Measurements from ENCODE around the gene MAD1L1. TPM values are rescaled to one million over a fixed set of nuclear protein-coding genes. Genes with fewer than 3 reads are reported as not detected.

The MAD1L1 gene
- total and polyA plus RNA-seq, 2 donors (not counting 3 experiments of a cell fraction or from before 2014, with no cell fraction given) = 34.1 to 42.3 TPM

- dilution Hi-C loops (cut with MboI; ENCODE audit: extremely low pct_ligation_motif_present, low sequenced_read_pairs) = no loop called here
- Histone ChIP-seq H3K27me3 (ENCODE audit: control insufficient read depth in 2 of 2, insufficient read depth in 2 of 2, low read length in 2 of 2) (no peaks in the 10 kb centered on the region), H3K9me1 (replicated peaks; ENCODE audit: control insufficient read depth, extremely low read depth, insufficient read depth, low read length) (no peaks in the 10 kb centered on the region), H3K9ac (replicated peaks; ENCODE audit: extremely low read depth, insufficient read depth, low read length) (no peak overlapping the region), H2AFZ (ENCODE audit: low read depth, low read length) (no peak overlapping the region), H3K4me3 (replicated peaks in 1 of 3; ENCODE audit: insufficient read depth in 1 of 3, low read depth in 1 of 3, low read length in 3 of 3) (no peak overlapping the region), H3K4me1 (ENCODE audit: control insufficient read depth, extremely low read depth, insufficient read depth, low read length) (no peaks in the 10 kb centered on the region), H3K9me3 (replicated peaks; ENCODE audit: control insufficient read depth, insufficient read depth, low read length) (no peaks in the 10 kb centered on the region), H3K79me2 (ENCODE audit: control insufficient read depth, insufficient read depth, low read length) (no peaks in the 10 kb centered on the region), H3K27ac (ENCODE audit: insufficient read depth, low read depth, low read length) (no peak overlapping the region), H4K20me1 (replicated peaks; ENCODE audit: control insufficient read depth, extremely low read depth, insufficient read depth, low read length) (no peaks in the 10 kb centered on the region), H3K4me2 (ENCODE audit: insufficient read depth, low read length) (no peak overlapping the region), H3K36me3 (ENCODE audit: control insufficient read depth in 2 of 2, extremely low read depth in 1 of 2, insufficient read depth in 2 of 2, low read length in 2 of 2) (peaks cover 8 to 49% of the 10 kb centered on the region in 2 experiments)
- POLR2A ChIA-PET = no interaction called here
- TF ChIP-seq JUN (IDR thresholded peaks at IDR 0.05; ENCODE audit: borderline replicate concordance, insufficient read depth, insufficient read length, low read depth) (no peak), FOS (IDR thresholded peaks at IDR 0.05; ENCODE audit: borderline replicate concordance, insufficient read depth, low read length) (no peak), POLR2AphosphoS5 (IDR thresholded peaks at IDR 0.05; ENCODE audit: insufficient read depth, low read depth, low read length) (no peak), GATA2 (IDR thresholded peaks at IDR 0.05; ENCODE audit: insufficient read depth, insufficient read length, low read depth, low read length) (no peak), POLR2A (IDR thresholded peaks at IDR 0.05; ENCODE audit: low read depth, low read length) (no peak), MYC (IDR thresholded peaks at IDR 0.05; ENCODE audit: low read depth, low read length) (no peak), CTCF (IDR thresholded peaks at IDR 0.05; ENCODE audit: extremely low read depth in 1 of 2, insufficient read depth in 1 of 2, low read depth in 1 of 2, low read length in 2 of 2) (no peak), EZH2 (IDR thresholded peaks at IDR 0.05; ENCODE audit: borderline replicate concordance, low read depth, low read length, severe bottlenecking) (no peak)
- TF ChIP-seq, protein P1, sequence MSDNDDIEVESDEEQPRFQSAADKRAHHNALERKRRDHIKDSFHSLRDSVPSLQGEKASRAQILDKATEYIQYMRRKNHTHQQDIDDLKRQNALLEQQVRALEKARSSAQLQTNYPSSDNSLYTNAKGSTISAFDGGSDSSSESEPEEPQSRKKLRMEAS (IDR thresholded peaks at IDR 0.05; ENCODE audit: insufficient read depth, insufficient read length) = no peak
- no TSS peak for BruUV-seq (replicated peaks)
- CTCF ChIA-PET = no interaction called here
- intact Hi-C loops (cut with micrococcal nuclease) = no loop called here
- DNase-seq (ENCODE audit: low read depth, low spot score) = no peak
- FAIRE-seq = no peak
Observed at GRCh38 chr7:2220506-2220905, 12.2 kb downstream of the MAD1L1 start.
